ENCODE data around the gene STX2. TPM values are rescaled to one million over a fixed set of nuclear protein-coding genes. Genes with fewer than 3 reads are reported as not detected.
"Not testable (repeated sequence)": the region's sequence is repeated elsewhere in the genome, so short reads cannot be mapped to it uniquely, and the experiment has no call there.

STX2 gene
- total RNA-seq, 2 donors from 2014 or later: 19.1 to 34.4 TPM

DNA sequence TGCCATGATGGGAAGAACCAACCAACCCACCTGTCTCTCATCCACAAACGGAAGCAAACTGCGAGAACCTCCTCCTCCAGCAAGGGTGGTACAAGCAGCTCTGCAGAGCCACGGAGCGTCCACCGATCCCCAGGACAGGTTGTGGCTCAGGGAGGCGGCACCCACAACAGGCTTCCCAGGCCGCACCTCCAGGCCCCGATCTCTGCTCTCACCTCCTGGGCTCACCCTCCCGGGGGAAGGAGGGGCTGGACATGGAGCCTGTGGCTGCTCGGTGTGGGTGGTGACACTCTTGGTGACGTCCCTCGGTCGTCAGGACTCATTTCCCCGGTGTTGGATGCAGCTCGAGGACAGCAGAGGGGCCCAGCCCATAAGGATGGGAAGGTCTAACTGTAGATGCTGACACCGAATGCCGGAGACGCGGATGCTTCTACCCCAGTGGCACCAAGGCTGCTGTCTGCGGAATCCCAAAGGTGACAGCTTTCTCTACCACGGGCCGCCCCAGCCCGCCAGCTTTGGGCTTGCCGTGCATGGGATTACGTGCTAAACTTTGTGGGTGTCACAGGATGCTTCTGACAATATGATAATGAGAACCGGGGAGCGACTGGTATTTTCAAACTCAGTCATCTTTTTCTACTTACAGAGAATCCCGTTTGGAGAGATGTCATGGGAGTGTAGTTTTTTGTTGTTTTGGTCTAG lies 58.0 kb downstream of the STX2 start:
- DNase-seq: no peak
- intact Hi-C loops (cut with DNase I): no loop called here
- ATAC-seq: no peak

DNA sequence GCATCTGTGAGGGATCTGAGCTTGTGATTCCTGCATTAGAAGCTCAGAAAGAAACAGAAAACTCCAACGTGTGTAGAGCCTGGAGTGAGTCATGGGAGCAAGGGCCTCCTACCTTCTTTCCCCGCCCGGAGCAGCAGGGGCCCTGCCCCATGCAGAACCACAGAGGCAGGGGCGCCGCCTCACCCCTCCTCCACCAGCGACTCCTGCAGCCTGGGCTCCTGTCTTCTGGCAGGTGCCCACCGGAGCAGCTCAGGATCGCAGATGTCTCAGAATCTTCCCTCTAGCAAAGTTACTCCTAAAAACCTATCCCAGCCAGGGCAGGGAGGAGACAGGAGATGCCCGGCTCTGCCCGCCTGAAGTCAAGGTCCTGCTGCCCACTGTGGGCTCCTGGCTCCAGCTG lies 58.7 kb downstream of the STX2 start:
- no peak for DNase-seq
- intact Hi-C loops (cut with DNase I): no loop called here
- no peak for ATAC-seq

DNA sequence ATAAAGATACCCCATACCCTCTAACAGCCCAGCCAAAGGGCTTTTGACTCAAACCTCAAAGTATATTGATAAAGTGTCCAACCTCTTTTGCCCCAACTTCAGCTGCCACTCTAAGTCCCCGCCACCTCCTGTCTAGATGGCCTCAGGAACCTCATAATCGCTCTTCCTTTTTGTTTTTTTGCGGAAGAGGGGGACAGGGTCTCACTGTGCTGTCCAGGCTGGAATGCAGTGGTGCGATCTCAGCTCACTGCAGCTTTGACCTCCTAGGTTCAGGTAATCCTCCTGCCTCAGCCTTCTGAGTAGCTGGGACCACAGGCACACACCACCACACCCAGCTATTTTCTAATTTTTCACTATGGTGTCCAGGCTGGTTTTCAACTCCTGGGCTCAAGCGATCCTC lies 60.3 kb downstream of the STX2 start:
- DNase-seq (no peak), ATAC-seq (no peak)
- intact Hi-C loops (cut with DNase I): no loop called here

DNA sequence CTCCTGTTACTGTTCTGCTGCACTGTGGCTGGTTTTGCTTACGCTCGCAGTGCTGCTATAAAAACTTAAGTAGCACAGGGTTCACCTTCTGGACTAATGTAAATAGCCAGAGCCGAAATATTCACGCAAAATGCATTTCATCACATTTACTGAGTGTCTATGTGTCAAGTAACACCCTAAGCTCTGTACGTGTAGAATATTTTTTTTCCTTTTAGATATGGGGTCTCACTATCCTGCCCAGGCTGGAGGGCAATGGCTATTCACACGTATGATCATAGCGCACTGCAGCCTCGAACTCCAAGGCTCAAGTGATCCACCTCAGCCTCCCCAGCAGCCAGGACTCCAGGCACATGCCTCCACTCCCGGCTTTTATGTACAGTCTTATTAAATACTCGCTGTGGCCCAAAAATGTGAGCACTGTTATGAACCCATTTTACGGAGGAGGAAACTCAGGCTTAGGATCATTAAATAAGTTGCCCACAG lies 62.2 kb downstream of the STX2 start:
- DNase-seq (no peak), ATAC-seq (no peak)
- intact Hi-C loops (cut with DNase I): no loop called here

GRCh38 chr12:130775953-130776856 lies 62.8 kb downstream of the STX2 start:
- ATAC-seq (peak; percentile 56 to 95), DNase-seq (peak; percentile 70)
- intact Hi-C loops (cut with DNase I): no loop called here

DNA sequence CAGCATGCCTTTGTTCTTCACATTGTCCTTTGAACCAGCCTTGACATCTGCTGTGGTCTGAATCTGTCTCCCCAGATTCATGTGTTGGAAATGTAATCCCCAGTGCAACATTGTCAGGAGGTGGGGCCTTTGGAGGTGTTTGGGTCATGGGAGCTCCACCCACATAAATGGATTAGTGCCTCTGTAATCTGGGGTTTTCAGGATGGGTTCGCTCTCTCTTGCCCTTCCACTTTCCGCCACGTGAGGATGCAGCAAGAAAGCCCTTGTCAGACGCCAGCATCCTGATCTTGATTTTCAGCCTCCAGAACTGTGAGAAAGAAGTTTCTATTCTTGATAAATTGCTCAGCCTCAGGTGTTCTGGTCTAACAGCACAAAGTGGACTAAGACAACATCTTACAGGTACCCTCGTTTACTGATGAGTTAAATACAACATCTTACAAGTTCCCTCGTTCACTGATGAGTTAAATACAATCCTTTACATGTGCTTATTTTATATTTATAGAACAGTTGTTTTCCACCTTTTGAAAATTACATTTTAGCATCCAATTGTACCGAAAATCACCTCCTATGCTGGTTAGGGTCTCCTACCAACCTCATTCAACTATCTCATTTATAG lies 68.5 kb downstream of the STX2 start:
- intact Hi-C loops (cut with DNase I): no loop called here
- DNase-seq: no peak
- ATAC-seq: no peak

DNA sequence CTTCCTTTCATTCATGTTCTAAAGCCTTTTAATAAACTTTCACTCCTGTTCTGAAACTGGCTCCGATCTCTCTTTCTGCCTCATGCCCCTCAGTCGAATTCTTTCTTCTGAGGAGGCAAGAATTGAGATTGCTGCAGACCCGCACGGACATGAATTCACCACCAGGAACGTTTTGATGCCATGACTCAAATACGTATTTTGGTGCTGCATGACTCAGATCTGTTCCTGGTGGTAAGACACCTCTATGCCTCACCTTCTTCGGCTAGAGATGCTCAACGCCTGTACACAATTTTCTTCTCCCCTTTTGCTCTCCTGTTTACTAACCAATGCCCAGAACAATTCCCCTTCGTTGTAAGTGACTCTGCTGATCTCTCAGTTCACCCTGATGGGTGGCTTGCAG lies 70.9 kb downstream of the STX2 start:
- no peak for DNase-seq
- intact Hi-C loops (cut with DNase I): no loop called here
- no peak for ATAC-seq

DNA sequence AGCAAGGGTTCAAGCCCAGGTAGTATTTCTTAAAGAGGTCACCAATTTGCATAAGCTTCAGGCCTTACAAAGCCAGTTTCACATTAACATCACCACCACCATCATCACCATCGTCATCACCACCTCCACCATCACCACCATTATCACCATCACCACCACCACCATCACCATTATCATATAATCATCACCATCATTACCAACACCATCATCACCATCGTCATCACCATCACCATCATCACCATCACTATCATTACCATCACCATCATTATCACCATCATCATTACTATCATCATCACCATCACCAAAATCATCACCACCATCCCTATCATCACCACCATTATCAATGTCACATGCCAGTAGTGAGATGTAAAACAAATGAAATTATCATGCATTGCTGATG lies 72.6 kb downstream of the STX2 start:
- intact Hi-C loops (cut with DNase I): no loop called here
- ATAC-seq (no peak), DNase-seq (no peak)

DNA sequence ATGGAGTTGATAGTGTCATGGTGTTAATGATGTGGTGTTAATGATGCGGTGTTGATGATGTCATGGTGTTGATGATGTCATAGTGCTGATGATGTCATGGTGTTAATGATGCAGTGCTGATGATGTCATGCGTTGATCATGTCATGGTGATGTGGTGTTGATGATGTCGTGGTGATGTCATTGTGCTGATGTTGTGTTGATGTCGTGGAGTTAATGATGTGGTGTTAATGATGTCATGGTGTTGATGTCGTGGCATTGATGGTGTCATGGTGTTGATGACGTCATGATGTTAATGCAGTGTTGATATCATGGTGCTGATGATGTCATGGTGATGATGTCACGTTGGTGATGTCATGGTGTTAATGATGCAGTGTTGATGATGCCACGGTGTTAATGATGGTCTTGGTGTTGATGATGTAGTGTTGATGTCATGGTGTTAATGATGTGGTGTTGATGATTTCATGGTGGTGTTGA lies 73.8 kb downstream of the STX2 start:
- ATAC-seq: no peak
- intact Hi-C loops (cut with DNase I): no loop called here
- DNase-seq: no peak

DNA sequence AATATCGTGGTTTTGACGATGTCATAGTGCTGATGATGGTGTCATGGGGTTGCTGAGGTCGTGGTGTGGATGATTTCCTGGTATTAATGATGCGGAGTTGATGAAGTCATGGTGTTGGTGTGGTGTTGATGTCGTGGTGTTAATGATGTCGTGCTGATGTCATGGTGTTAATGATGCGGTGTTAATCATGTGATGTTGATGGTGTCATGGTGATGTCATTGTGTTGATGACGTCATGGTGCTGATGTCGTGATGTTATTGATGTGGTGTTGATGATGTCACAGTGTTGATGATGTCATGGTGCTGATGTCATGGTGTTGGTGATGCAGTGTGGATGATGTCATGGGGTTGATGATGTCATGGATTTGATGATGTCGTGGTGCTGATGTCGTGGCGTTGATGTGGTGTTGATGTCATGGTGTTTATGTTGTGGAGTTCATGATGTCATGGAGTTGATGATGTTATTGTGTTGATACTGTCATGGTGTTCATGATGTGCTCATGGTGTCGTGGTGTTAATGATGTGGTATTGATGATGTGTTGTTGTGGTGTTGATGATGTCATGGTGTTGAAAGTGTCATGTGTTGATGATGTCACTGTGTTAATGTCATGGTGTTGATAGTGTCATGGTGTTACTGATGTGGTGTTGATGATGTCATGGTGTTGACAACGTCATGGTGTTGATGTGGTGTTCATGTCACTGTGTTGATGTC lies 74.4 kb downstream of the STX2 start:
- DNase-seq (no peak), ATAC-seq (no peak)
- intact Hi-C loops (cut with DNase I): no loop called here

GRCh38 chr12:130764073-130764472 lies 75.0 kb downstream of the STX2 start:
- DNase-seq: no peak
- intact Hi-C loops (cut with DNase I): no loop called here
- ATAC-seq: no peak

GRCh38 chr12:130762319-130762675 lies 76.8 kb downstream of the STX2 start:
- no peak for DNase-seq
- intact Hi-C loops (cut with DNase I): no loop called here
- no peak for ATAC-seq

- intact Hi-C loops (cut with DNase I): no loop called here
- peak; percentile 52 for DNase-seq
- peak; percentile 71 to 77 for ATAC-seq
These were observed 77.3 kb downstream of the STX2 start for GRCh38 chr12:130761537-130762318.

DNA sequence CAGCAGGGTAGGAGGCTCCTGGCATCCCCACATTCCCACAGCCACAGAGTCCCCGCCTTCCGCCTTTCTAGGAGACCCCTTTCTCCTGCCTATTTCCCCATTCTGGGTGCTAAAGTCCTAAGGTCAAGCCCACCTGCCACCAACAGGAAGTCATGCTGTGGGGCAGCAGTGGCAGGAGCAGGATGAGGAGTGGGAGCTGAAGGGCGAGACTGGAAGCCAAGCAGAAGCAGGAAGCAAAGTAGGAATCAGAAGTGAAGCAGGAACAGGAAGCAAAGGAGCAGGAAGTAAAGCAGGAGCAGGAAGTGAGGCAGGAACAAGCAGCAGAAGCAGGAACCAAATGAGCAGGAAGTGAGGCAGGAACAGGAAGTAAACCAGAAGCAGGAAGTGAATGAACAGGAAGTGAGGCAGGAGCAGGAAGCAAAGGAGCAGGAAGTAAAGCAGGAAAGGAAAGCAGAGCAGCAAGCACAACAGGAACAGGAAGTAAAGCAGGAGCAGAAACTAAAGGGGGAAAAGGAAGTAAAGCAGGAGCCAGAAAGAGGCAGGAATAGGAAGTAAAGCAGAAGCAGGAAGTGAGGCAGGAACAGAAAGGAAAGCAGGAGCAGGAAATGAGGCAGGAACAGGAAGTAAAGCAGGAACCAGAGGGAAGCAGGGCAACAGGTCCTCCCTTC lies 84.7 kb downstream of the STX2 start:
- DNase-seq: no peak
- no peak for ATAC-seq
- intact Hi-C loops (cut with DNase I): no loop called here

- DNase-seq (no peak), ATAC-seq (no peak)
- intact Hi-C loops (cut with DNase I): no loop called here
These were observed 86.3 kb downstream of the STX2 start for GRCh38 chr12:130752692-130753230.

- intact Hi-C loops (cut with DNase I); ATAC-seq; DNase-seq: not testable (repeated sequence)
These were observed 87.0 kb downstream of the STX2 start for GRCh38 chr12:130752037-130752436.

GRCh38 chr12:130748786-130749185 lies 90.3 kb downstream of the STX2 start:
- ATAC-seq: no peak
- DNase-seq: no peak
- intact Hi-C loops (cut with DNase I): loop anchor here (1.0 to 5.0 kb wide), 2 partner anchors 346 kb away; no protein-coding TSS in a partner anchor
